ENCODE results near the gene SSH2. TPM values are rescaled to one million over a fixed set of nuclear protein-coding genes. Genes with fewer than 3 reads are reported as not detected.

Gene SSH2
- total and polyA plus RNA-seq, 2 of the 13 experiments (the other 11 are each of a cell fraction or from before 2014, with no cell fraction given) = 6.0 to 6.4 TPM

- no peak overlapping the region for H3K4me2 ChIP-seq (ENCODE audit: low read depth, low read length)
- H3K27ac ChIP-seq (ENCODE audit: extremely low read length, insufficient read depth, low read length) = no peak overlapping the region
- POLR2A ChIA-PET = no interaction called here
- peaks cover 8 to 33% of the 10 kb centered on the region in 2 experiments for H3K36me3 ChIP-seq (replicated peaks in 1 of 2; ENCODE audit: control insufficient read depth in 1 of 2, insufficient read depth in 2 of 2, low read length in 2 of 2)
- no peak overlapping the region for H3K9ac ChIP-seq (ENCODE audit: insufficient read depth, low read depth, low read length)
- CTCF ChIA-PET (ENCODE audit: low intra/inter-chr PET ratio, low total read pairs) = no interaction called here
- DNase-seq (ENCODE audit: low spot score) (no peak), ATAC-seq (no peak), FAIRE-seq (no peak)
- TF ChIP-seq U2AF2 (IDR thresholded peaks at IDR 0.05; ENCODE audit: low read depth, low read length) = no peak
- no peak for TF ChIP-seq POLR2AphosphoS5 (IDR thresholded peaks at IDR 0.05; ENCODE audit: low read depth, low read length)
- no peak for TF ChIP-seq TSC22D2 (CRISPR knock-in tag; IDR thresholded peaks at IDR 0.05; ENCODE audit: borderline replicate concordance)
- TF ChIP-seq RORA (CRISPR knock-in tag; IDR thresholded peaks at IDR 0.05) = no peak
- TF ChIP-seq TEF (CRISPR knock-in tag; IDR thresholded peaks at IDR 0.05) = no peak
- TF ChIP-seq TIGD3 (CRISPR knock-in tag; IDR thresholded peaks at IDR 0.05; ENCODE audit: borderline replicate concordance) = no peak
- no peak for TF ChIP-seq PRMT3 (CRISPR knock-in tag; IDR thresholded peaks at IDR 0.05; ENCODE audit: borderline replicate concordance, low read depth)
- TF ChIP-seq FIP1L1 (IDR thresholded peaks at IDR 0.05; ENCODE audit: borderline replicate concordance, insufficient read depth, low read depth, low read length) = no peak
- TF ChIP-seq SNAPC2 (CRISPR knock-in tag; IDR thresholded peaks at IDR 0.05) = no peak
- no peak for TF ChIP-seq TRIM24 (CRISPR knock-in tag; IDR thresholded peaks at IDR 0.05)
- TF ChIP-seq CBX1 (IDR thresholded peaks at IDR 0.05; ENCODE audit: low read depth) = no peak
- TF ChIP-seq SMAD3 (CRISPR knock-in tag; IDR thresholded peaks at IDR 0.05) = no peak
- TF ChIP-seq POGK (CRISPR knock-in tag; conservative IDR thresholded peaks at IDR 0.05) = no peak
- peaks cover under 1% of the 10 kb centered on the region; the same call in 1 of the 2 replicates for H3K4me1 ChIP-seq (ENCODE audit: insufficient read depth, low read length)
- H3K4me3 ChIP-seq (replicated peaks in 1 of 3; ENCODE audit: insufficient read depth in 1 of 3, low read depth in 2 of 3, low read length in 3 of 3) = no peak overlapping the region
- H3K27me3 ChIP-seq (ENCODE audit: control insufficient read depth in 1 of 2, insufficient read depth in 2 of 2, low read length in 2 of 2) = no peaks in the 10 kb centered on the region
- no peak overlapping the region for H2AFZ ChIP-seq (ENCODE audit: low read length)
- intact Hi-C loops (cut with micrococcal nuclease; ENCODE audit: unreplicated experiment) = no loop called here
- BruUV-seq (replicated peaks) = no TSS peak
- WGBS (ENCODE audit: low lambda C conversion rate) = 97% methylated on average over 3 of the region's 3 CpGs
- no peaks in the 10 kb centered on the region for H4K20me1 ChIP-seq (ENCODE audit: insufficient read depth, low read length)
- no peaks in the 10 kb centered on the region for H3K9me3 ChIP-seq (ENCODE audit: low read length)
- H3K79me2 ChIP-seq (ENCODE audit: insufficient read depth, low read length) = no peaks in the 10 kb centered on the region
- in situ Hi-C loops (cut with HindIII; ENCODE audit: extremely low pct_ligation_motif_present, low pct_unique_long_range_greater_than_20kb) = loop anchor here (10.0 kb wide), 1 partner anchor 301 kb away; the partner anchor contains the start of gene SSH2
These were observed 296.1 kb downstream of the SSH2 start for GRCh38 chr17:29633886-29634285.

Measured in HepG2 (cell line).